ENCODE data around the gene CYP2W1. TPM values are rescaled to one million over a fixed set of nuclear protein-coding genes. Genes with fewer than 3 reads are reported as not detected.

CYP2W1 gene
- total RNA-seq, 2 experiments from 2014 or later: not detected

DNA sequence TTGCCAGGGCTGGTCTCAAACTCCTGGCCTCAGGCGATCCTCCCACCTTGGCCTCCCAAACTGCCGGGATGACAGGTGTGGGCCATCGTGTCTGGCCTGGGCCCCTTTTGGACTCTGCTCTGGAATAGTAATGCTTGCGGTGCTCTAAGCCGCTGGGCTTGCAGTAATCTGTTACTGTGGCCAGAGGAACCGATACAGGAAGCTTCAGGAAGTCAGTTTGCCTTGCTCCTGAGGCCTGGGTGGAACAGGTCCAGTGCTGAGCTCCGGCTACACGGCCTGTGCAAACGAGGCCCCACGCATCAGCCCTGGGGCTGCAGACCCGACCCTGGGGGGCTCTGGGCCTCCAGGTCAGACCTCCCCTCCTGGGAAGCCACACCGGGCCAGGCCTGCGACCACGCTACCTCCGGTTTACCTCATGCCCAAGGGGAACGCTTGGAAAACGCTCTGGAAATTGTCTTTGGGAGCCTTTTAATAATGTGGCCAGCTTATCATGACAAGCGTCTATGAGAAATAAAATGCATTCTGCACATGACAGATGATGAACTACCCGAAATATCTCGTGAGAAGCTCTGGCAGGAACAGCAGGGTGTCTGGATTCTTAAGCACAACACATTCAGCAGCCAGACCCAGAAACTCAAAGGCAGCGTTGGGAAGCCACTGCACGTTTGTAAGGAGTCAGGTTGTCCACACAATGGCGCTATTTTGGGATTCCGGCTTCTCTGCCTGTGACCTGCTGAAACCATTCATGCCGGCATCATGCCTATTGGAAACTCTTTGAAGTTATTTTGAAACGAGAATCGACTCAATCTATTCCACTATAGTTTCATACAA, 18.4 kb upstream of the CYP2W1 start:
- TF ChIP-seq CTCF (IDR thresholded peaks at IDR 0.05): no peak
- ATAC-seq (ENCODE audit: poor library complexity) (no peak), DNase-seq (peak in 3 of 14 experiments; percentile 2 to 45 (median 39))
- ChIA-PET POLR2A (interaction anchor here (1.2 to 2.9 kb wide), 3 partner anchors 10 to 54 kb away, joined by 3 to 16 read pairs (median 6); partner anchors contain the start of gene COX19), CTCF (interaction anchor here (1.2 kb wide), 1 partner anchor 28 kb away, joined by 6 read pairs; no protein-coding TSS in a partner anchor)
- Mint-ChIP-seq H3K4me1 (ENCODE audit: low read depth) (peaks cover 34% of the 10 kb centered on the region), H3K27me3 (peaks cover 16% of the 10 kb centered on the region), H3K27ac (peak overlapping the region; percentile 27), H3K36me3 (ENCODE audit: low read depth) (peaks cover 35% of the 10 kb centered on the region), H3K4me3 (no peak overlapping the region), H3K9me3 (no peaks in the 10 kb centered on the region)
- Histone ChIP-seq H3K9me3 (ENCODE audit: control insufficient read depth in 1 of 2, insufficient read depth in 1 of 2, low read length in 2 of 2) (peaks cover 0 to 16% of the 10 kb centered on the region in 2 experiments), H3K4me3 (ENCODE audit: low read length) (no peak overlapping the region), H3K4me1 (ENCODE audit: insufficient read depth, low read length) (peaks cover 35% of the 10 kb centered on the region), H3K27ac (ENCODE audit: low read depth in 1 of 2, low read length in 2 of 2) (no peak overlapping the region), H3K36me3 (ENCODE audit: insufficient read depth, low read length) (peaks cover 29% of the 10 kb centered on the region), H3K27me3 (ENCODE audit: control insufficient read depth in 1 of 2, insufficient read depth in 2 of 2, low read length in 2 of 2) (peaks cover 0 to 3% of the 10 kb centered on the region in 2 experiments)
- intact Hi-C loops (cut with DNase I, micrococcal nuclease): no loop called here

DNA sequence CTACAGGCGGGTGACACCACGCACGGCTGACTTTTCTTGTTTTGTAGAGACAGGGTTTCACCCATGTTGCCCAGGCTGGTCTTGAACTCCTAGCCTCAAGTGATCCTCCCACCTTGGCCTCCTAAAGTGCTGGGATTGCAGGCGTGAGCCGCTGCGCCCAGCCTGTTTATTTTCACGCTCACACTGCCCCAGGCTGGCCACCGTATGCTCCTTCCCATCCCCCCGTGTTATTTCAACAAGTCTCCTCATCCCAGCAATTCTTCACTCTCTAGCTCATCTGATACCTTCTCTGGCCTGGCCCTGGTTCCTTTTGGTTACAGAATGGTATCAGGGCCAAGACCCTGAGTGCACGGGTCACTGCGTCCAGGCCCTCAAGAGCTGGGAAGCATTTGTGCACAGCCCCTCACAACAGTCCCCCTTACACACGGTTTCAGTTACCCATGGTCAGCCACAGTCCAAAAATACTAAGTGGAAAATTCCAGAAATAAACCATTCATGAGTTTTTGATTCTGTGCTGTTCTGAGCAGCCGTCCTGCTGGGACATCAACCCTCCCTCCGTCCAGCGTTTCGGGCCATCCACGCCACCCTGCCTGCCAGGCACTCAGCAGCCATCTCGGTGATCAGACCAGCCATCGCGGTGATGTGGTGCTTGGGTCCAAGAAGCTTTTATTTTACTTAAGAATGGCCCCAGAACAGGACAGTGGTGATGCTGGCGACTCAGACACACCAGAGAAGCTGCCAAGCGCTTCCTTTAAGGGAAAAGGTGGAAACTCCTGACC, 16.5 kb upstream of the CYP2W1 start:
- H3K4me3 ChIP-seq (ENCODE audit: low read length): no peak overlapping the region
- no peak overlapping the region for H3K4me3 Mint-ChIP-seq
- peaks cover 45% of the 10 kb centered on the region for H3K36me3 ChIP-seq (ENCODE audit: insufficient read depth, low read length)
- ChIA-PET POLR2A (interaction anchor here (1.7 to 2.9 kb wide), 2 partner anchors 9 to 43 kb away, joined by 5 to 16 read pairs; partner anchors contain the start of gene COX19), CTCF (interaction anchor here (0.9 to 1.9 kb wide), 3 partner anchors 8 to 99 kb away, joined by 3 to 6 read pairs (median 4); no protein-coding TSS in a partner anchor)
- peaks cover 7% of the 10 kb centered on the region for H3K27me3 Mint-ChIP-seq
- H3K27ac ChIP-seq (ENCODE audit: low read depth in 1 of 2, low read length in 2 of 2): no peak overlapping the region
- H3K9me3 Mint-ChIP-seq: no peaks in the 10 kb centered on the region
- peaks cover 0 to 16% of the 10 kb centered on the region in 2 experiments for H3K9me3 ChIP-seq (ENCODE audit: control insufficient read depth in 1 of 2, insufficient read depth in 1 of 2, low read length in 2 of 2)
- DNase-seq: no peak
- peaks cover 40% of the 10 kb centered on the region for H3K4me1 Mint-ChIP-seq (ENCODE audit: low read depth)
- H3K27me3 ChIP-seq (ENCODE audit: control insufficient read depth in 1 of 2, insufficient read depth in 2 of 2, low read length in 2 of 2): peaks cover 0 to 3% of the 10 kb centered on the region in 2 experiments
- intact Hi-C loops (cut with DNase I, micrococcal nuclease): no loop called here
- no peak for TF ChIP-seq CTCF (IDR thresholded peaks at IDR 0.05)
- ATAC-seq (ENCODE audit: poor library complexity): no peak
- H3K36me3 Mint-ChIP-seq (ENCODE audit: low read depth): peaks cover 49% of the 10 kb centered on the region
- peaks cover 41% of the 10 kb centered on the region for H3K4me1 ChIP-seq (ENCODE audit: insufficient read depth, low read length)
- peak overlapping the region; percentile 27 for H3K27ac Mint-ChIP-seq

DNA sequence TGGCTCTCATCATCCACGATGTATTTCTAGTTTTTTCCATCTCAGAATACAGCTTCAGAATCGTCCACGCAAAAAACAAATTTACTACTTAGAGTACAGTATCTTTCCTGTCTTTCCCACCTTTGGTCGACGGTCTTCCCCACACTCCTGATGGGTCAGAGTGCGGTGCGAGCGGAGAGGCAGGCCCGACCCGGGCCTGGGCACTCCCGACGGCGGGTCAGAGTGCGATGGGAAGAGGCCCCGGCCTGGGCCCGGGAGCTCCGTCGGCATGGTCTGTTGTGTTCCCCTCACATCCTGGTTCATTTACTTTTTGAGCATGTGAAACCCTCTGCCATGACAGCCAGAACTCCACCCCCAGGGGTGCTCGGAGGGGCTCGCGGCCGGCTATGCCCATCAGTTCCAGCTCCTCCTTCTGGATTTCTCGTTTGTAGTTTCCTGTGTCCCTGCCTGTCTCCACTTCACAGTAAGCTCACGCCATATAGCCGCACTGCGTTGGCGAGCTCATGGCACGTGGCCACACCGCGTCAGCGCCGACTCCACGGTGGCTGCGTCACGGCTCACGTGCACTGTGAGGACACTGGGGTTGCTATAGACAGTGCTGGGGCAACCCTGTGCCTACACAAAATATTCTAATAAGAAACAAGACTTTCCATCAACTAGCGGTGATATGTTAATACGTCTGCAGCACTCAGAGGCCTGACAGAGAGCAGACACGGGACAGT, 15.5 kb upstream of the CYP2W1 start:
- no peak overlapping the region for H3K27ac ChIP-seq (ENCODE audit: low read depth in 1 of 2, low read length in 2 of 2)
- H3K4me3 ChIP-seq (ENCODE audit: low read length): no peak overlapping the region
- H3K27ac Mint-ChIP-seq: peak overlapping the region; percentile 42
- intact Hi-C loops (cut with DNase I, micrococcal nuclease): no loop called here
- no peak for DNase-seq
- peaks cover 38% of the 10 kb centered on the region for H3K4me1 ChIP-seq (ENCODE audit: insufficient read depth, low read length)
- H3K4me1 Mint-ChIP-seq (ENCODE audit: low read depth): peaks cover 40% of the 10 kb centered on the region
- H3K36me3 ChIP-seq (ENCODE audit: insufficient read depth, low read length): peaks cover 53% of the 10 kb centered on the region
- peaks cover 58% of the 10 kb centered on the region for H3K36me3 Mint-ChIP-seq (ENCODE audit: low read depth)
- no peak for TF ChIP-seq CTCF (IDR thresholded peaks at IDR 0.05)
- H3K27me3 Mint-ChIP-seq: no peaks in the 10 kb centered on the region
- H3K4me3 Mint-ChIP-seq: peak overlapping the region; percentile 34
- no peaks in the 10 kb centered on the region for H3K9me3 Mint-ChIP-seq
- no peak for ATAC-seq (ENCODE audit: poor library complexity)
- ChIA-PET CTCF (interaction anchor here (1.0 to 1.9 kb wide), 2 partner anchors 25 to 98 kb away, joined by 4 to 6 read pairs; no protein-coding TSS in a partner anchor), POLR2A (interaction anchor here (1.7 kb wide), 1 partner anchor 44 kb away, joined by 5 read pairs; no protein-coding TSS in a partner anchor)
- peaks cover 0 to 1% of the 10 kb centered on the region in 2 experiments for H3K27me3 ChIP-seq (ENCODE audit: control insufficient read depth in 1 of 2, insufficient read depth in 2 of 2, low read length in 2 of 2)
- H3K9me3 ChIP-seq (ENCODE audit: control insufficient read depth in 1 of 2, insufficient read depth in 1 of 2, low read length in 2 of 2): peaks cover 0 to 9% of the 10 kb centered on the region in 2 experiments

All from CD4-positive, alpha-beta T cell (primary cell).